ENCODE results near the gene LMOD2.

LMOD2 gene

DNA sequence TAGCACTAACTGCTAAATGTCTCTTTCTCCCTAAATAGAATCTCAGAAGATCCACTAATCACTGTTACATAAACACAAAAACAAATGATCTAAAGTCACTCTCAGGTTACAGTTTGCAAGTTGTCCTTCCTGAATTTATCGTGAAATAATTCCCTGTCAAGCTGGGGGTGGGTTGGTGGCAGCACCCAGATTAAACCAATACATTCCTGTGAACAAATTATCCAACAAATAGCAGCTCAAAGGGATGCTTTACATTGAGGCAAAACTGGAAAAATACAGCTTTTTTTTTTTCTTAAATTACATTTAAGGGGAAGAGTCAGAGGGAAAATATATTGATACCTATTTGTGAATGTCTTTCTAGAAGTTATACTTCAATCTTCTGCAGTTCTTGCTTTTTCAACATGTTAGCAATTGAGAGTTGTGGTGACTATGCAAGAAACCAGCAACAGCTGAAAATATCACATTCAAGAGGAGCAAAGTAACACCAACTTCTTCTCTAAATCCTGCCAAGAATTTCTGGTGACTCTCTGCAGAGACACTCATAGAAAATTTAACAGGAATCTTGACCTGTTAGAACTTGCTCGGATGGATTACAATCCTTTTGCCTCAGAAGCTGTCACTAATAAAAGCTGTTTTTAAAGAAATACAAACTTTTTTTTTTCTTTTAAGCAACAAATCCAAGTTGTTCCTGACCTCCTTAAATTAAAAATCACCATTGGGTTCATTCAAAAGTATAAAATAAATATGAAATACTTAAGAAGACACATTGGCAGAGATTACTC is 18.9 kb downstream of the LMOD2 start:
- DNase-seq: no peak

- no peak for DNase-seq
These were observed 19.5 kb downstream of the LMOD2 start for GRCh38 chr7:123675181-123675473.

DNA sequence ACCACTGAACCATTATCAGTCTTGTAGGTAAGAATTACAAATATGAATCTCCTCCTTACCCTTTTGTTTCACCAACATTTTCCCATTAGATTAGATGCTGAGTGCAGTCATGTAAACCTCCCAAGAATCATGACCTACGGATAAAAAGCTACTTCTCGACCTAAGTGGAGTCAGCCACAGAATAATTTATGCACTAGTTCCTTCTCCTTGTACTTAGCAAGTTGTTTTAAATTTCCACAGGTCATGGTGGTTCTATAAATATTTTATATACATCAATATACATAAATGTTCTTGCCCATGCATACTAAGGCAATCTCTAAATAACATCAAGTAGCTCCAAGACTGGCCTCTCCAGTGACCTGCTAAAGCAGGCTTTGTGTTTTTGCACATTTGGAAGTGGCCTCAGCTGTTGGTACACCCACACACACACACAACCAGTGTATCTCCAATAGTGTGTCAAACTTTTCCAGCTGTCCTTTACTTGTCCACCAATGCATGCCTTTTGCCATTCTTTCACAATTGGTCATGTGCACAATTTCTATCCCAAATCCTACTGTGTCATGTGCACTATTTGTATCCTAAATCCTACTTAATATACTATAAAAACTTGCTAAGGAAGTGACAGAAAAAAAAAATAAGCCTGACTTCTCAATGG is 21.5 kb downstream of the LMOD2 start:
- no peak for DNase-seq

- no peak for DNase-seq
These were observed 23.9 kb downstream of the LMOD2 start for GRCh38 chr7:123679614-123680013.

GRCh38 chr7:123680580-123680979 is 24.9 kb downstream of the LMOD2 start:
- no peak for DNase-seq

DNA sequence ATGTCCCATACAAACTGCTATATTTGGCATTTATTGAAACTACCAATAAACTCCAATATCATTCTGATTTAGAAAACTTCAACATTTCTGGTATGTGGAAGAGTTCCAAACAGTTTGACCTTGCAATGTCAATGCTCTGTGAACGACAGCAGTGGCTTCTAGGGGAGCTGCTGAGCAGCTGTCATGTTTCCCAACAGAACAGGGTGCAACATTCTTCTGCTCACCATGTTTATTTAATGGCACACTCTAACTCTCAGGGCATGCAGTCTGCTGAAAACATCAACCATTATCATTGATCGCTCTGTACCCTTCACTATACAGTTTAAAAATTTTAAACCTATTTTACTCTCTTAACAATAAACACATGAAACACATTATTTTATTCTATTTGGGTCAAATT is 25.9 kb downstream of the LMOD2 start:
- DNase-seq: no peak

DNA sequence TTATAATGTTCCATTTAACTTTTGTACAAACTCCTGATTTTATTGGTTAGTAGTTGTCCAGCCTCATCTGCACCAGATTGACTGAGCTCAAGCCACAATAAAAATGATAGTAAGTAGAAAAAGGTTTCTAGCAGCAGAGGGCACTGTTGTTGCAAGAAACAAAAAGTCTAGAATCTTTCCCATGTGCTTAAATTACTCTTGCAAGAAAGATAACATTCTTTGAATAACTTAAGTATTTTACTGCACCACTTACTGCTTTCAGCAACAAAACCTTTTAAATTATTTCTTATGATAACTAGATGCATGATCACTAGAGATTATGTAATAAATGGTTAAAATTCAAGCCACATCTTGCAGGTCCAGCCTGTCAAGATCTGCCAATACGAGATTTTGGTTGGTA is 27.0 kb downstream of the LMOD2 start:
- peak; percentile 50 for DNase-seq

DNA sequence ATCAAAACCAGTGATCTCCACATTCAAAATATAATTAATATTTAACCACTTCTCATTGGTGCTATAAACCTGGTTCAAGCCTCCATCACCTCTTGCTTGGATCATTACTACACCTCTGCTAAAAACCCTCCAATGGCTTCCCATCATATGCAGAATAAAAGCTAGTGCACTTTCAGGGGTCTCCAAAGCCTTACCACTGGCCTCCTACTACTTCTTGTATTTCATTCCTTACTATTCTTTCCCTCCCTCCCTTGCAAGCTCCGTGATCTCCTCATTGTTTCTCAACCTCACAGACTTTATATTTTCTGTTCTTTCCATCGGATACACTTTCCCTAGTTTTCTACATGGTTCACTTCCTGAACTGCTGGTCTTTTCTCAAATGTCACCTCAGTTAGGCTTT is 31.5 kb downstream of the LMOD2 start:
- no peak for DNase-seq

GRCh38 chr7:123687727-123688126 is 32.1 kb downstream of the LMOD2 start:
- DNase-seq: no peak

DNA sequence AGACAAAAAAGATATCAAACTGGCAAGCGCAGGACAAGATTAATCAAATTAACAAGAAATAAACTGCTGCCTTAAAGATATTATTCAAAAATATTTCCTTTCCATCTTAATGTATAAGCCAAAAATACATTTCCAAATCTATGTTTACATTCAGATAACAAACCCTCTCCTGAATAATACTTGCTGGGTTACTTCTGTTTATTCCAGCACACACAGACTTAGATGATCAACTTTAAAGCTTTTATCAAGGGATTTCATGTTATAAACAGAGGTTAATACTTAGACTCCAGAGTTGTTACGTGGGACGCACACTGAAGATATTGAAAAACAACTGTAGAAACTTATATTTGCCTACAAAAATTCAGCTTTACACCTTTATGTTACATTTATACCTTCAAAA is 33.6 kb downstream of the LMOD2 start:
- DNase-seq: no peak

- no peak for DNase-seq
These were observed 34.9 kb downstream of the LMOD2 start for GRCh38 chr7:123690550-123690949.

DNA sequence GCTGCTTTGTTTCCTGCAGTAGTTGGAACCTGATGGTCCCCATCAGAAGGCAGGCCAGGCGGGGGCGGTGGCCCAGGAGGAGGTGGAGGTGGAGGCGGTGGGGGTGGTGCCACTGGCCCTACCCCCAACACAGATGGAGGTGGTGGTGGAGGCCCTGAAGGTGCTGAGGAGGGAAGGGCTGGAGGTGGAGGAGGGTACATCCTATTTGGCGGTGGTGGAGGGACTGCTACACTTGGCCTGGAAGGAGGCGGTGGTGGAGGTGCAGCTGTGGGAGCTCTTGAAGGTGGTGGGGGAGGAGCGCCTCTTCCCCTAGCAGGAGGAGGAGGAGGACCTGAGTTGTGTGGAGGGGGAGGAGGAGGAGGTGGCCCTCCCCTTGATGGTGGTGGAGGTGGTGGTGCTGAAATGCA is 36.8 kb downstream of the LMOD2 start:
- DNase-seq: no peak

- DNase-seq: no peak
These were observed 40.4 kb downstream of the LMOD2 start for GRCh38 chr7:123695944-123696677.

DNA sequence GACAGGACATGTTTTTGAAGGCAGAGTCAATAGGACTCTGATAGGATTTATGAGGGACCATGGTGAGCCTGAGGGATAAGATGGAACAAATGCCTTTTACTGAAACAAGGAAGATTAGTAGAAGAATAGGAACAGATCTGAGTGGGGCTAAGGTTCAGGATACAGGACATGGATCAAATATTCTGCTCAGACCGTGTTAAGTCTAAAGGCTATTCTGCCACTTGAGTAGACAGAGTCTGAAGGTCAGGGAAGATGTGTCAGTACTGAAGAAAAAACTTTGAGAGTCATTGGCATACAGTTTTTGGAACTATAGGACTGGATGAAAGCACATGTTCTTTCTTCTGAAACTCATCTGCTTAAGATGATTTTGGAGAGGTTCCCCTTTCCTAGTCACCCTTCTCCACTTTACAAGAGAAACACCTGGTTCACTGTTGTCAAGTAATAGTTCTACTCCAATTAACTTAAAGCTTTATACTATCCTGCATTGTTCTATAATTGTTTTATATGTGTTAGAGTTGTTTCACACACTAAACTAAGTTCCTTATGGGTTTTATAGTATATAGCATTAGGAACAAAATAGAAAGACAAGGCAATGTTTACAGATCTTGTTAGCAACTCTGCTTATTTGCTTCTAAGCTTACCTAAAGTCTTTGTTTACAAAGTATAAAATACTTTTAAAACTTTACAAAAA is 49.7 kb downstream of the LMOD2 start:
- DNase-seq: no peak

- DNase-seq: no peak
These were observed 53.9 kb downstream of the LMOD2 start for GRCh38 chr7:123709525-123709924.

GRCh38 chr7:123710683-123711082 is 55.0 kb downstream of the LMOD2 start:
- DNase-seq: peak; percentile 13

- DNase-seq: peak; percentile 56
These were observed 56.2 kb downstream of the LMOD2 start for GRCh38 chr7:123711832-123712293.

- DNase-seq: no peak
These were observed 57.0 kb downstream of the LMOD2 start for GRCh38 chr7:123712619-123713018.
